Neural cell (in vitro differentiated cells): ENCODE data around the gene CHD9NB. TPM values are rescaled to one million over a fixed set of nuclear protein-coding genes. Genes with fewer than 3 reads are reported as not detected.

ENCODE experiments used
- H2AFZ ChIP-seq: fragments of 200-600, 300-800 bp; sonication (generic), shearing (Covaris generic); 2 replicates; pipeline ENCODE4 v1.6.0; 2014; ENCODE audit warnings: low read depth, mild to moderate bottlenecking, antibody characterized with exemption, low read length, moderate library complexity
- H3F3A ChIP-seq: fragments of 200-600 bp; shearing (Covaris generic); 2 replicates; pipeline ENCODE4 v1.6.1; 2016; ENCODE audit warnings: mild to moderate bottlenecking, moderate library complexity, mixed read lengths, antibody characterized with exemption, low read length; ENCODE audit not compliant: insufficient read depth, poor library complexity, severe bottlenecking
- H3K27ac ChIP-seq: fragments of 200-600, 300-800 bp; sonication (generic), shearing (Covaris generic); 2 replicates; pipeline ENCODE4 v1.5.1; 2014; ENCODE audit warnings: mild to moderate bottlenecking, low read length, moderate library complexity
- H3K27me3 ChIP-seq: fragments of 300-800, 200-600 bp; sonication (generic), shearing (Covaris generic); 2 replicates; pipeline ENCODE4 v1.6.0; 2014; ENCODE audit warnings: mild to moderate bottlenecking, low read depth, low read length, moderate library complexity; ENCODE audit not compliant: insufficient read depth
- H3K36me3 ChIP-seq: fragments of 300-800, 200-600 bp; sonication (generic), shearing (Covaris generic); 2 replicates; pipeline ENCODE4 v1.5.1; 2014; ENCODE audit warnings: mild to moderate bottlenecking, antibody characterized with exemption, low read length, moderate library complexity; ENCODE audit not compliant: insufficient read depth
- H3K4me2 ChIP-seq: fragments of 300-800, 200-600 bp; sonication (generic), shearing (Covaris generic); 2 replicates; pipeline ENCODE4 v1.6.0; 2014; ENCODE audit warnings: mild to moderate bottlenecking, low read length
- H3K4me3 ChIP-seq: fragments of 300-800, 200-600 bp; sonication (generic), shearing (Covaris generic); 2 replicates; pipeline ENCODE4 v1.5.1; 2014; ENCODE audit warnings: mild to moderate bottlenecking, low read length, moderate library complexity
- H3K79me2 ChIP-seq: fragments of 200-600 bp; shearing (Covaris generic); replicated peaks from 2 replicates; pipeline ENCODE4 v1.6.0; 2014; ENCODE audit warnings: mild to moderate bottlenecking, low read length, moderate library complexity; ENCODE audit not compliant: insufficient read depth
- H3K9ac ChIP-seq: fragments of 300-800, 200-600 bp; sonication (generic), shearing (Covaris generic); 2 replicates; pipeline ENCODE4 v1.6.1; 2016; ENCODE audit warnings: mild to moderate bottlenecking, low read length, mixed read lengths
- H3K9me2 ChIP-seq: fragments of 200-600 bp; shearing (Covaris generic); 2 replicates; pipeline ENCODE4 v1.6.1; 2016; ENCODE audit warnings: mild to moderate bottlenecking, low read length, mixed read lengths; ENCODE audit not compliant: insufficient read depth
- H3K9me3 ChIP-seq: fragments of 200-600, 300-800 bp; sonication (generic), shearing (Covaris generic); 2 replicates; pipeline ENCODE4 v1.6.1; 2016; ENCODE audit warnings: mild to moderate bottlenecking, mixed run types, low read length, moderate library complexity, mixed read lengths
- H4K20me1 ChIP-seq: fragments of 200-600 bp; shearing (Covaris generic); 2 replicates; pipeline ENCODE4 v1.6.1; 2016; ENCODE audit warnings: mild to moderate bottlenecking, mixed run types; ENCODE audit not compliant: insufficient read depth
- CTCF ChIP-seq: fragments of 450-650 bp; IDR thresholded peaks from 2 replicates; pipeline ENCODE4 v1.5.1; 2014; ENCODE audit warnings: antibody characterized with exemption, mild to moderate bottlenecking, moderate library complexity; ENCODE audit not compliant: poor library complexity, severe bottlenecking
- EP300 ChIP-seq: fragments of 450-650 bp; conservative IDR thresholded peaks from 2 replicates; pipeline ENCODE4 v1.6.1; 2014; ENCODE audit warnings: antibody characterized with exemption, mild to moderate bottlenecking, moderate library complexity; ENCODE audit not compliant: poor library complexity, severe bottlenecking
- EZH2 ChIP-seq: fragments of 200-600, 300-800 bp; shearing (Covaris generic), sonication (generic); IDR thresholded peaks from 2 replicates; pipeline ENCODE4 v1.6.1; 2014; ENCODE audit warnings: antibody characterized with exemption, low read length, borderline replicate concordance, mild to moderate bottlenecking; ENCODE audit not compliant: insufficient read depth, poor library complexity, severe bottlenecking
- MXI1 ChIP-seq: fragments of 450-650 bp; conservative IDR thresholded peaks from 2 replicates; pipeline ENCODE4 v1.6.1; 2014; ENCODE audit warnings: antibody characterized with exemption, mild to moderate bottlenecking; ENCODE audit not compliant: poor library complexity, severe bottlenecking
- POLR2AphosphoS5 ChIP-seq: IDR thresholded peaks from 2 replicates; pipeline ENCODE4 v1.6.1; 2012
- RAD21 ChIP-seq: fragments of 450-650 bp; conservative IDR thresholded peaks from 2 replicates; pipeline ENCODE4 v1.6.1; 2014; ENCODE audit warnings: antibody characterized with exemption, mild to moderate bottlenecking, moderate library complexity
- SMC3 ChIP-seq: fragments of 450-650 bp; conservative IDR thresholded peaks from 2 replicates; pipeline ENCODE4 v1.6.1; 2014; ENCODE audit warnings: antibody characterized with exemption, mild to moderate bottlenecking, moderate library complexity; ENCODE audit not compliant: poor library complexity
- TAF1 ChIP-seq: IDR thresholded peaks from 2 replicates; pipeline ENCODE4 v1.6.1; 2012; ENCODE audit warnings: low read depth
- polyA plus RNA-seq: library from polyadenylated mRNA; depleted of rRNA; stranded (reverse); fragments of >200 nt; gene quantifications from 2 replicates; pipeline ENCODE4 v1.2.3, GENCODE V29; 2014
- TF ChIP-seq, protein P1 (sequence below): IDR thresholded peaks from 2 replicates; pipeline ENCODE4 v1.6.1; 2012; ENCODE audit warnings: borderline replicate concordance

CHD9NB gene
- polyA plus RNA-seq, 1 donor from 2014 or later, result 0.17 TPM

DNA sequence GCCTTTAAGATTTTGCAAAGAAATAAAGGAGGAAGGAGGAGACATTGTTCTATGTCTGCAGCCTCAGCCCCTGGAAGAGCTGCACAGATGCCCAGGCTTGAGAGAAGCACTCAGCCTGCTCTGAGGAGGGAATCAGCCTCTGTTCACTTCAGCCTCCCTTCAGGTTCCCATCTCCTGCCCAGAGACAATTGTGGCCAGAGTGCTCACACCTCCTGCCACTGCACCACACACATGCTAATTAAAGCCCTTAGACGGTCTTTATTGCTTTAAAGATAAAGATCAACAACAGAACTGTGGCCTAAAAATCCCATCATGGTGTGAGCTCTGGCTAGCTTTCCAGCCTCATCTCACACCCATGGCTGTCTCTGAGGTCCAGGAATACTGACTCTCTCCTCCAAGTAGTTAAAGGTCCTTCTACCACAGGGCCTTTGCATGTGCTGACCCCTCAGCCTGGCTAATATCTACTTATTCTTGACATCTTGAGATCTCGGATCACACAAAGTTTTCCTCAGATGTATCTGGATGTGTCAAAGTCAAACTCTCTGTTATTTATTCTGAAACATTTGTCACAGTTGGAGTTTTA is 33.8 kb downstream of the CHD9NB start:
- no peaks in the 10 kb centered on the region for H3K36me3 ChIP-seq
- no peaks in the 10 kb centered on the region for H3F3A ChIP-seq
- H3K79me2 ChIP-seq, result no peaks in the 10 kb centered on the region
- no peak overlapping the region for H2AFZ ChIP-seq
- no peak overlapping the region for H3K4me2 ChIP-seq
- no peak overlapping the region for H3K4me3 ChIP-seq
- no peaks in the 10 kb centered on the region for H3K9me3 ChIP-seq
- no peak overlapping the region for H3K9ac ChIP-seq
- H4K20me1 ChIP-seq, result no peaks in the 10 kb centered on the region
- H3K27ac ChIP-seq, result no peak overlapping the region
- no peaks in the 10 kb centered on the region for H3K9me2 ChIP-seq
- H3K27me3 ChIP-seq, result no peaks in the 10 kb centered on the region
- TF ChIP-seq SMC3 (no peak), POLR2AphosphoS5 (no peak), CTCF (no peak), RAD21 (no peak), TAF1 (no peak), EP300 (no peak), MXI1 (no peak), EZH2 (no peak)
- TF ChIP-seq, protein P1, sequence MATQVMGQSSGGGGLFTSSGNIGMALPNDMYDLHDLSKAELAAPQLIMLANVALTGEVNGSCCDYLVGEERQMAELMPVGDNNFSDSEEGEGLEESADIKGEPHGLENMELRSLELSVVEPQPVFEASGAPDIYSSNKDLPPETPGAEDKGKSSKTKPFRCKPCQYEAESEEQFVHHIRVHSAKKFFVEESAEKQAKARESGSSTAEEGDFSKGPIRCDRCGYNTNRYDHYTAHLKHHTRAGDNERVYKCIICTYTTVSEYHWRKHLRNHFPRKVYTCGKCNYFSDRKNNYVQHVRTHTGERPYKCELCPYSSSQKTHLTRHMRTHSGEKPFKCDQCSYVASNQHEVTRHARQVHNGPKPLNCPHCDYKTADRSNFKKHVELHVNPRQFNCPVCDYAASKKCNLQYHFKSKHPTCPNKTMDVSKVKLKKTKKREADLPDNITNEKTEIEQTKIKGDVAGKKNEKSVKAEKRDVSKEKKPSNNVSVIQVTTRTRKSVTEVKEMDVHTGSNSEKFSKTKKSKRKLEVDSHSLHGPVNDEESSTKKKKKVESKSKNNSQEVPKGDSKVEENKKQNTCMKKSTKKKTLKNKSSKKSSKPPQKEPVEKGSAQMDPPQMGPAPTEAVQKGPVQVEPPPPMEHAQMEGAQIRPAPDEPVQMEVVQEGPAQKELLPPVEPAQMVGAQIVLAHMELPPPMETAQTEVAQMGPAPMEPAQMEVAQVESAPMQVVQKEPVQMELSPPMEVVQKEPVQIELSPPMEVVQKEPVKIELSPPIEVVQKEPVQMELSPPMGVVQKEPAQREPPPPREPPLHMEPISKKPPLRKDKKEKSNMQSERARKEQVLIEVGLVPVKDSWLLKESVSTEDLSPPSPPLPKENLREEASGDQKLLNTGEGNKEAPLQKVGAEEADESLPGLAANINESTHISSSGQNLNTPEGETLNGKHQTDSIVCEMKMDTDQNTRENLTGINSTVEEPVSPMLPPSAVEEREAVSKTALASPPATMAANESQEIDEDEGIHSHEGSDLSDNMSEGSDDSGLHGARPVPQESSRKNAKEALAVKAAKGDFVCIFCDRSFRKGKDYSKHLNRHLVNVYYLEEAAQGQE, result no peak

DNA sequence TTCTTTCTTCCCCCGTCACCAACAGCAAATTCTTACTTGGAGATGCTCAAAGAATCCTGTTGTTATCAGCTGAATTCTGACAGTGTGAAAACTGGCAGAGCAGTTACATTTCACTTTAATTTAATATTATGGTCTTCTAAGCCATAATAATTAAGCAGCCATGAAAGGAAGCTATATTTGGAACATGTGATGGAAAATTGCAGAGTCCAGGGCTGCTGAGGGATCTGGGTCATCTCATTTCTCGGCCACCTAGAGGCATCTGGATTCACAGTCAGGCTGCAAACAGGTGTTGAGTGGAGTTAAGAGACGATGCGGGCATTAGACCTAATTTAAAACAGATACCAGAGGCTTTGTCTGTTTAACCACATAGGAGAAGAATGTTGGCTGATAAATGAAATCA is 38.4 kb downstream of the CHD9NB start:
- H3K9me2 ChIP-seq, result no peaks in the 10 kb centered on the region
- no peaks in the 10 kb centered on the region for H4K20me1 ChIP-seq
- H3K9ac ChIP-seq, result no peak overlapping the region
- no peaks in the 10 kb centered on the region for H3K79me2 ChIP-seq
- no peaks in the 10 kb centered on the region for H3K36me3 ChIP-seq
- no peak overlapping the region for H2AFZ ChIP-seq
- no peaks in the 10 kb centered on the region for H3F3A ChIP-seq
- no peak overlapping the region for H3K27ac ChIP-seq
- H3K4me3 ChIP-seq, result no peak overlapping the region
- H3K4me2 ChIP-seq, result no peak overlapping the region
- no peaks in the 10 kb centered on the region for H3K9me3 ChIP-seq
- no peaks in the 10 kb centered on the region for H3K27me3 ChIP-seq
- TF ChIP-seq SMC3 (no peak), EP300 (no peak), CTCF (no peak), TAF1 (no peak), EZH2 (no peak), RAD21 (no peak), POLR2AphosphoS5 (no peak), MXI1 (no peak)
- TF ChIP-seq, protein P1, result no peak
